ENCODE results near the gene ESYT1. TPM values are rescaled to one million over a fixed set of nuclear protein-coding genes. Genes with fewer than 3 reads are reported as not detected.

The ESYT1 gene
- total RNA-seq, 1 experiment from 2014 or later = 152 TPM

DNA sequence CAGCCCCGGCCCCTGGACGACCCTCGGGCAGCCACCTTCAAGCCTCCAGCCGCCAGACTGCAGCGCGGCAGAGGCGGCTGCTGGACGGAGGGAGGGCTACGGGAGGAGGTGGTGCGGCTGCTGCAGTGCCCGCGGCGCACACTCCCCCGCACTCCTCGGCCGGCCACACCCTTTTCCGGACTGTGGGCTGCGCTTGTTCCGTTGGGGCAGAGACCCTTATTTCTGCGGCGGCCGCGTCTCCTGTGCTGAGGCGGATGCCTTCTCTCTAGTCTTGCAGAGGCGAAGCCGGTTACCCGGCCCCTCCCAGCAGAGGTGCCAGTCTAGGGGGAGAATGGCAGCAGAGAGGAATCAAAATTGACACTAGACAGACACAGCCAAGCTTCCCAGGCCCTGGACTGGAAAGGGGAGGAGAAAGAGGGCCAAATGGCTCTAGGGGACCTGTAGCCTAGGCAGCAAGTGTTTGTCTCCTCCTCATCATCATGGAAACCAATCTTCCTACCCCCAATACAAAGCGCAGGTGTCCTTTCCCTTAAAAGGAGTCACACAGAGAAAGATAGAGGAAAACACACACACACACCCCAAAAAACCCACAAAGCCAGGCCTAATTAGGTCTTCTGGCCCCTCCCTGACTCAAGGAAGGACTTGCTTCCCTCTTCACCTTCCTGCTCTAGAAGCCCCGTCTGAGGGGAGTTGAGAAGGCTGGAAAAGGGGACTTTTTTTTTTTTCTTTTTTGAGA is 1.3 kb downstream of the ESYT1 start:
- ATAC-seq (peak; percentile 47), DNase-seq (ENCODE audit: low read depth, low spot score) (no peak)
- H3K27ac ChIP-seq (ENCODE audit: low read length) = peak overlapping the region; percentile 75
- H3K4me3 ChIP-seq (ENCODE audit: low read depth in 2 of 2, low read length in 2 of 2) = peak overlapping the region; percentile 93 to 96
- POLR2A ChIA-PET = interaction anchor here (0.6 kb wide), 1 partner anchor 10 kb away, joined by 5 read pairs; no protein-coding TSS in a partner anchor
- peaks cover 17% of the 10 kb centered on the region for H3K36me3 ChIP-seq (ENCODE audit: control insufficient read depth, insufficient read depth, low read length)
- BruUV-seq (replicated peaks) = TSS peak; percentile 43
- TF ChIP-seq, protein P1, sequence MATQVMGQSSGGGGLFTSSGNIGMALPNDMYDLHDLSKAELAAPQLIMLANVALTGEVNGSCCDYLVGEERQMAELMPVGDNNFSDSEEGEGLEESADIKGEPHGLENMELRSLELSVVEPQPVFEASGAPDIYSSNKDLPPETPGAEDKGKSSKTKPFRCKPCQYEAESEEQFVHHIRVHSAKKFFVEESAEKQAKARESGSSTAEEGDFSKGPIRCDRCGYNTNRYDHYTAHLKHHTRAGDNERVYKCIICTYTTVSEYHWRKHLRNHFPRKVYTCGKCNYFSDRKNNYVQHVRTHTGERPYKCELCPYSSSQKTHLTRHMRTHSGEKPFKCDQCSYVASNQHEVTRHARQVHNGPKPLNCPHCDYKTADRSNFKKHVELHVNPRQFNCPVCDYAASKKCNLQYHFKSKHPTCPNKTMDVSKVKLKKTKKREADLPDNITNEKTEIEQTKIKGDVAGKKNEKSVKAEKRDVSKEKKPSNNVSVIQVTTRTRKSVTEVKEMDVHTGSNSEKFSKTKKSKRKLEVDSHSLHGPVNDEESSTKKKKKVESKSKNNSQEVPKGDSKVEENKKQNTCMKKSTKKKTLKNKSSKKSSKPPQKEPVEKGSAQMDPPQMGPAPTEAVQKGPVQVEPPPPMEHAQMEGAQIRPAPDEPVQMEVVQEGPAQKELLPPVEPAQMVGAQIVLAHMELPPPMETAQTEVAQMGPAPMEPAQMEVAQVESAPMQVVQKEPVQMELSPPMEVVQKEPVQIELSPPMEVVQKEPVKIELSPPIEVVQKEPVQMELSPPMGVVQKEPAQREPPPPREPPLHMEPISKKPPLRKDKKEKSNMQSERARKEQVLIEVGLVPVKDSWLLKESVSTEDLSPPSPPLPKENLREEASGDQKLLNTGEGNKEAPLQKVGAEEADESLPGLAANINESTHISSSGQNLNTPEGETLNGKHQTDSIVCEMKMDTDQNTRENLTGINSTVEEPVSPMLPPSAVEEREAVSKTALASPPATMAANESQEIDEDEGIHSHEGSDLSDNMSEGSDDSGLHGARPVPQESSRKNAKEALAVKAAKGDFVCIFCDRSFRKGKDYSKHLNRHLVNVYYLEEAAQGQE (IDR thresholded peaks at IDR 0.05; ENCODE audit: insufficient read depth in 1 of 2, low read depth in 2 of 2, low read length in 1 of 2) = no peak
- TF ChIP-seq POLR2AphosphoS5 (IDR thresholded peaks at IDR 0.05; ENCODE audit: low read depth, low read length) (peak; percentile 27; the same call in 1 of the 2 replicates), TCF7L2 (IDR thresholded peaks at IDR 0.05; ENCODE audit: low read depth, low read length) (no peak), SIN3A (IDR thresholded peaks at IDR 0.05; ENCODE audit: borderline replicate concordance, insufficient read depth, low read depth, low read length) (0 out of 2 replicates have a peak, but pooled peaks have one; percentile 31)
- H3K9me3 ChIP-seq (ENCODE audit: control insufficient read depth, insufficient read depth, low read depth, low read length) = no peaks in the 10 kb centered on the region
- intact Hi-C loops (cut with micrococcal nuclease; ENCODE audit: unreplicated experiment) (no loop called here), in situ Hi-C loops (cut with HindIII; ENCODE audit: low pct_unique_long_range_greater_than_20kb, low sequenced_read_pairs) (no loop called here)
- H3K27me3 ChIP-seq (ENCODE audit: control insufficient read depth, insufficient read depth, low read length) = no peaks in the 10 kb centered on the region
- H3K4me1 ChIP-seq (ENCODE audit: control insufficient read depth, insufficient read depth, low read length) = peaks cover 29% of the 10 kb centered on the region
- CTCF ChIA-PET = no interaction called here

DNA sequence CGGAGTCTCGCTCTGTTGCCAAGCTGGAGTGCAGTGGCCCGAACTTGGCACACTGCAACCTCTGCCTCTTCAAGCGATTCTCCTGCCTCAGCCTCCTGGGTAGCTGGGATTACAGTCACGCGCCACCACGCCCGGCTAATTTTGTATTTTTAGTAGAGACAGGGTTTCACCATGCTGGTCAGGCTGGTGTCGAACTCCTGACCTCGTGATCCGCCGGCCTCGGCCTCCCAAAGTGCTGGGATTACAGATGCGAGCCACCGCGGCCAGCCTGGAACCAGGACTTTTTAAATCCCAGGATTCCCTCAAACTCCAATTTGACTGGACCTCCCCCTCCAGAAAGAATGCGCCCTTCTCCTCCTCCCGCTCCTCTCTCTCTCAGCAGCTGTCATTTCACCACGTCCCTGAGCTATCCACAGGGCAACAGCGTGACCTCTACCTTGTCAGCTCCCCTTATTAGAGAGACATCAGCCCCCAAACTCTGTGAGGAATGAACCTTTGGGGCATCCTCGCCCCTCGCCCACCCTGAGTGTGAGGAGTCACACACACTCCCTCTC is 2.0 kb downstream of the ESYT1 start:
- no TSS peak for BruUV-seq (replicated peaks)
- ATAC-seq (no peak), DNase-seq (ENCODE audit: low read depth, low spot score) (no peak)
- TF ChIP-seq, protein P2, sequence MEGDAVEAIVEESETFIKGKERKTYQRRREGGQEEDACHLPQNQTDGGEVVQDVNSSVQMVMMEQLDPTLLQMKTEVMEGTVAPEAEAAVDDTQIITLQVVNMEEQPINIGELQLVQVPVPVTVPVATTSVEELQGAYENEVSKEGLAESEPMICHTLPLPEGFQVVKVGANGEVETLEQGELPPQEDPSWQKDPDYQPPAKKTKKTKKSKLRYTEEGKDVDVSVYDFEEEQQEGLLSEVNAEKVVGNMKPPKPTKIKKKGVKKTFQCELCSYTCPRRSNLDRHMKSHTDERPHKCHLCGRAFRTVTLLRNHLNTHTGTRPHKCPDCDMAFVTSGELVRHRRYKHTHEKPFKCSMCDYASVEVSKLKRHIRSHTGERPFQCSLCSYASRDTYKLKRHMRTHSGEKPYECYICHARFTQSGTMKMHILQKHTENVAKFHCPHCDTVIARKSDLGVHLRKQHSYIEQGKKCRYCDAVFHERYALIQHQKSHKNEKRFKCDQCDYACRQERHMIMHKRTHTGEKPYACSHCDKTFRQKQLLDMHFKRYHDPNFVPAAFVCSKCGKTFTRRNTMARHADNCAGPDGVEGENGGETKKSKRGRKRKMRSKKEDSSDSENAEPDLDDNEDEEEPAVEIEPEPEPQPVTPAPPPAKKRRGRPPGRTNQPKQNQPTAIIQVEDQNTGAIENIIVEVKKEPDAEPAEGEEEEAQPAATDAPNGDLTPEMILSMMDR (IDR thresholded peaks at IDR 0.05) = no peak
- TF ChIP-seq SIN3A (IDR thresholded peaks at IDR 0.05; ENCODE audit: borderline replicate concordance, insufficient read depth, low read depth, low read length) (no peak), TCF7L2 (IDR thresholded peaks at IDR 0.05; ENCODE audit: low read depth, low read length) (no peak), POLR2AphosphoS5 (IDR thresholded peaks at IDR 0.05; ENCODE audit: low read depth, low read length) (no peak)
- TF ChIP-seq, protein P1 (IDR thresholded peaks at IDR 0.05; ENCODE audit: insufficient read depth in 1 of 2, low read depth in 2 of 2, low read length in 1 of 2) = no peak
- peaks cover 29% of the 10 kb centered on the region for H3K4me1 ChIP-seq (ENCODE audit: control insufficient read depth, insufficient read depth, low read length)
- intact Hi-C loops (cut with micrococcal nuclease; ENCODE audit: unreplicated experiment) (no loop called here), in situ Hi-C loops (cut with HindIII; ENCODE audit: low pct_unique_long_range_greater_than_20kb, low sequenced_read_pairs) (no loop called here)
- H3K36me3 ChIP-seq (ENCODE audit: control insufficient read depth, insufficient read depth, low read length) = peaks cover 18% of the 10 kb centered on the region
- no peaks in the 10 kb centered on the region for H3K9me3 ChIP-seq (ENCODE audit: control insufficient read depth, insufficient read depth, low read depth, low read length)
- H3K27ac ChIP-seq (ENCODE audit: low read length) = peak overlapping the region; percentile 75
- POLR2A ChIA-PET = no interaction called here
- H3K4me3 ChIP-seq (ENCODE audit: low read depth in 2 of 2, low read length in 2 of 2) = peak overlapping the region; percentile 93 to 96
- no peaks in the 10 kb centered on the region for H3K27me3 ChIP-seq (ENCODE audit: control insufficient read depth, insufficient read depth, low read length)
- CTCF ChIA-PET = no interaction called here
